Stimulated activated CD4-positive, alpha-beta T cell treated with anti-CD3 and anti-CD28 coated beads, Interleukin-2, amount 100 ng/mL, for 24 hours (primary cell): ENCODE results near the gene RGS14.

Experiments
- DNase-seq, 2 donors: peaks; one replicate each; pipeline ENCODE4 v3.0.0-alpha.2; 2020

RGS14 gene, protein sequence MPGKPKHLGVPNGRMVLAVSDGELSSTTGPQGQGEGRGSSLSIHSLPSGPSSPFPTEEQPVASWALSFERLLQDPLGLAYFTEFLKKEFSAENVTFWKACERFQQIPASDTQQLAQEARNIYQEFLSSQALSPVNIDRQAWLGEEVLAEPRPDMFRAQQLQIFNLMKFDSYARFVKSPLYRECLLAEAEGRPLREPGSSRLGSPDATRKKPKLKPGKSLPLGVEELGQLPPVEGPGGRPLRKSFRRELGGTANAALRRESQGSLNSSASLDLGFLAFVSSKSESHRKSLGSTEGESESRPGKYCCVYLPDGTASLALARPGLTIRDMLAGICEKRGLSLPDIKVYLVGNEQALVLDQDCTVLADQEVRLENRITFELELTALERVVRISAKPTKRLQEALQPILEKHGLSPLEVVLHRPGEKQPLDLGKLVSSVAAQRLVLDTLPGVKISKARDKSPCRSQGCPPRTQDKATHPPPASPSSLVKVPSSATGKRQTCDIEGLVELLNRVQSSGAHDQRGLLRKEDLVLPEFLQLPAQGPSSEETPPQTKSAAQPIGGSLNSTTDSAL

DNA sequence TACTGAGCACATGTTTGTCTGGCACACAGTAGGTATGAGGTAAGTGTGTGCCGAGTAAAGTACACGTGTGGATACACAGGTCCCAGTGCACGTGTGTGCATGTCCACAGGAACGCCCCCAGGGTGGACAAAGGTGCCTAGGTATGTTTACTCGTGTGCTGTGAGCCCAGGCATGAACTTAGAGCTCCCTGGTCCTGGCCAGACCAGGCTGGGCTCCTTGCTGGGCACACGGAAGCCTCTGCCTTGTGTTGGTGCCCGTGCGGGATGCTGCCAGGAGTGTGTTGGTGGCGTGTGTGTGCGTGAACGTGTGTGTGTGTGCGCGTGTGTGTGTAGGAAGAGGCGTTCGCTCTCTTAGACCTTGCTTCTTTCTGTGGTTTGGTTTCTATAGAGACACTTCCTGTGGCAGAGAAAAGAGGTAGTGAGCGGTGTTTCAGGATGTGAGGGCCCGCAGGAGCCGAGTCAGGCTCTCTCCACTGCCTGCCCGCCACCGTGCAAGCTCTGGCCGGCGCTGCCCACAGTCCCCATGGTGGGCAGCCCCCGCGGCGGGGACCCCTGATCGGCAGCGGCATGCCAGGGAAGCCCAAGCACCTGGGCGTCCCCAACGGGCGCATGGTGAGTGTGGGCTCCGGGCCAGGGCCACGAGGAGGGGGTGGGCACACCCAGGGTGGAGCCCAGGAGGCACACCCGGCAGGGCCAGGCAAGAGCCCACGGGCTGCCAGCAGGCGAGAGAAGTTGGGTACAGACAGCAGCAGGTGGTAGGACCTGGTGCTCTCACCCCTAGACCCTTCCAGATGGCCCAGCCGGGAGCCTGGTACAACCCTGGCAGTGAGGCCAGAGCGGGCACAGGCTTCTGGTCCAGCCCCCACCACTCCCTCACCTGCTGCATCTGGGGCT lies at the start of gene RGS14:
Gene RGS14, plus strand, starts transcription at position 466 of the 893 bp plus-strand sequence. Its CDS starts 101 bp downstream, at position 567.
- DNase-seq = peak; percentile 59 to 72

DNA sequence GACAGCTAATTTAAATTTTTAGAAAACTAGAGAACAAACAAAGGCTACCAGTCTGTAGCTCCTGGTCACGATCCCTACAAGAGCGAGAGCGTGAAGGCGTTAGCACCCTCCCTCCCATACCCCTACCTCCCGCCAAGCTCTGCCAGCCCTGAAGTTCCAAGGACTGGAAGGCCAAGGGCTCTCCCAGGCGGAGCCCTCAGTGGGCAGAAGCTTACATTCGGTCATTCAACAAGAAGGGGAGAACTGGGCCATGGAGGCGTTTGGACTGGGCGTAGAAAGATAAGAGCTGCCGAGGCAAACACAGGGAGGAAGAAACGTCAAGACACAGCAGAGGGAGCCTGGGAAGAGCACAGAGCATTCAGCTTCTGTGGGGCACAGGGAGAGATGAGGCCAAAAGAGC lies 49.0 kb upstream of the RGS14 start:
- no peak for DNase-seq

DNA sequence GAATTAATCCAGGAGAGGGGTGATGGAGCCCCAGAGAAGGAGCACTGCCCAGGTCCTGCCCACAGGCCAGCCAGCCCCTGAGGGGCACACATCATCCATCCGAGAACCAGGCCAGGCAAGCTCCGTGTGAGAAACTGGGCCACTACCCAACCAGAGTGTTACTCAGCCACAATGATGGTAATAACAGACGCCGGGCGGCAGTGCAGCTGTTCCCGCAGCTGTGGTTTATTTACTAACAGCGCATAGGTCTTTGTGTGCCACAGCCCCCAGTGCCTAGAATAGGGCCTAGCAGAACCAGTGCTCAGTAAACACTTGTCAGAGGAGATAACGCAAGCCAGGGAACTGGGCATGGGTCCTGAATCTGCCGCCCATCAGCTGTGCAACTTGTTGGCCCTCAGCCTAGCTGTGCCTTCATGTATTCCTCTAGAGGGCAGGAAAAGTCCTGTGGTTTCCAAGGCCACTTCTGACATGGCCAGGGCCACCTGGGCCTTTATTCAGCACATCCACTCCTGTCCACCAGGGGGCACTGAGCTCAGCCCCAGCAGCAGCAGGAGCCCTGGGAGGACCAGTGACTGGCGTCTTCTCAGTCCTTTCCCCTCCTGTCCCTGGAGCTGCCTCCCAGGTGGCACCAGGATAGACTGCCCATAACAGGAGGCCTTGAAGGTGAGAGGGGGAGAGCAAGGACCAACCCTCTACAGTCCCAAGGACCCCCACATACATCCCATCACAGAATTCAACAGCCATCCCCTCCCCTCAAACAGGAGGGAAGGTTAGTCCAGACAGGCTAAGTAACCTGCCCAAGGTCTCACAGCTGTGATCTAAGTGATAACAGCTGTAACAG lies 48.2 kb upstream of the RGS14 start:
- peak; percentile 78 to 79 for DNase-seq

DNA sequence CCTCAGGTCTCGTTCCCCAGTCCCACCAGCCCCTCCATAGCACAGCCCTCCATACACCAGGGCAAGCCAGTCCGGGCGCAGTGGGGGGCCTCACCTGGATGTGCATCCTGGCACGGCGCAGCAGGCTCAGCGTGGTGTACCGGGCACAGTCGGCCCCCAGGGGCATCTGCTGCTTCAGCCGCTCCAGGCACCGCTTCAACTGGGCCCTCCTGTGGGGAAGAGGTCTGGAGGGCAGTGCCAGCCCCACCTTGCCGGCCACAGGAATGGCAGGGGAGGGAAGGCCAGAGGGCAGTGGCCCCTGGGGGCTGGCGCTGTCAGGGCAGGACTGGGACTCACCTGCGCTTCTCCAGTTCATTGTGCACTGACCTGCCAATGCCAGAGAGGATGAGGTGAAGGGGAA lies 47.4 kb upstream of the RGS14 start:
- no peak for DNase-seq

DNA sequence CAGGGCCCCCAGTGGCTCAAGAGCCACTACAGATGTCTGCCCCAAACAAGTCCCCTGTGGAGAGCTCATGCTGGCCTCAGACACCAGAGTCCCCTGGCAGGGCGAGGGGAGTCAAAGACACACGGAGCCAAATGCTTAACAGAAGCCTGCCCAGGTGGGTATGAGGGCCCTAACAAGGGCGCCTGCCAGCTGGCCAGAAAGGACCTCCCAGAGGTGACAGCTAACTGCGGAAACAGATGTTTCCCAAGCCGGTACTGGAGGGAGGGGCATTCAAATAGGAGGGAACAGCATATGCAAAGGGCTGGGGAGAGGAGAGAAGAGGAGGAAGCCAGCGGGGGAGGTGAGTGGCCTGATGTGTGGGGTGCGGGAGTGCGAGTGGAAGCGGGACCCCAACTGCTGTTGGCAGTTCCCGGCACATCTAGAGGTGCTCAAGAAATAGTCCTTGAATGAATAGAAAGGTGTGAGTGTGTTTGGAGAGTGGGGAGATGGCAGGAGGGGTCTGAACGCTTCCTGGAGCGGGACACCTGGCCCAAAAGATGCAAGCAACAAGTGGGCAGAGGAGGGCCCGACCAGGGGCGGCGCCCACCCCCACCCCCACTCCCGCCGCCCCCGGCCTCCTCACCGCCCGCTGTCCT lies 46.9 kb upstream of the RGS14 start:
- no peak for DNase-seq

DNA sequence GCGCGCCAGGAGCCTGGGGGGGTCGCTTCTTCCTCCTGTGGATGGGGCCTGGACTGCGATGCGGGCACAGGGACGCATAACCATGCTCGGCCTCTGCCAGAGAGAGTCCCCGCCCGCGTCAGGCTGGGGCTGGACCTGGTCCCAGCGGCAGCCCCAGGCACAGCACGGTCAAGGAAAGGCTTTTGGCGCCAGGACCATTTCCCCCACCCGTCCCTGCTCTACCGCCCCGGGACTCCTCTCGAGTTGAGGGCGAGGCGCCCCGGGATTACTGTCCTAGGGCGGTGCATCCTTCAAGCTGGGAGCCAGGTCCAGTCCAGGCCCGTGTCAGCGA lies 46.4 kb upstream of the RGS14 start:
- DNase-seq = no peak

DNA sequence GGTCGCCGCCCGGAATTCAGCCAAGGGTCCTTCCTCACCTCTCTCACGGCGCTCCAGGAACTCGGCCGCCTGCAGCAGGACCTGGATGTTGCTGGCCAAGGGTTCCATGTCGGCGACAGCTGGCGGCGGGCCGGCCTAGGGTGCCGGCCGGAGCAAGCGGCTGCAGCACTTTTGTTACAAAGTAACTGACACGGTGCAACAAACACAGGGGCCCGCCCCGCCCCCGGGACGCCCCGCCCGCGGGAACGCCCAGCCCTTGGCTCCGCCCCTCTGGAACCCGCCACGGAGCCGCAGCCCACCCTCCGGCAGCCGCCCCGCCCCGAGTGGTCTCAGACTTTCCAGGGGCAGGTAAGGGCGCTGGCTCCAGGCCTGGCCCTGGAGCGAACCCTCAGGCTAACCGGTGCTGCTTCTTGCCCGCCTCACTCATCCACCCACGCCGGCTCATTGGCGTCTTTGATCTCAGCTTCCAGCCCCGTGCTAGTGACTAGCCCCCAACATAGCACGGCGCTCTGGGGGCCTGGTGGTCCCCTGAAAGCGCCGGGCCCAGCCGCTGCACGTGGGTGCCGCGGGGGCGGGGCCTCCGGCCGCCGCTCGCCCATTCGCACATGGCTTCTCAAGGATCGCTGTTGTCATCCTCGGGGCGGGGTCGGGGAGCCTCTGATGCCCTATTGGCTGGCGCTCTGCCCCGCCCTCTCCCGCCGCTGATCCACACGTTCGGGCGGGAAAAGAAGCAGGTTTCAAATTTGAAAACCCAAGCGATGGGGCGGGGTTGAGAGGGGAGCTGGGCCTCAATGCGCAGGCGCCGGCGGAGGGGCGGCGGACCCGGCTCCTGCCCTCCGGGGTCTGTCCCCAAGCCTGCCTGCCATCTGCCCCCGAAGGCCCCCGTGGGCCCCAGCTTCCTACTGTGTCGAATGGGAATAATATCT lies 45.7 kb upstream of the RGS14 start, which contains the start of gene MXD3:
Gene MXD3, minus strand, starts transcription at position 176 of the 926 bp plus-strand sequence. Its CDS starts 68 bp downstream, at position 108.
- DNase-seq = peak; percentile 96 to 99

DNA sequence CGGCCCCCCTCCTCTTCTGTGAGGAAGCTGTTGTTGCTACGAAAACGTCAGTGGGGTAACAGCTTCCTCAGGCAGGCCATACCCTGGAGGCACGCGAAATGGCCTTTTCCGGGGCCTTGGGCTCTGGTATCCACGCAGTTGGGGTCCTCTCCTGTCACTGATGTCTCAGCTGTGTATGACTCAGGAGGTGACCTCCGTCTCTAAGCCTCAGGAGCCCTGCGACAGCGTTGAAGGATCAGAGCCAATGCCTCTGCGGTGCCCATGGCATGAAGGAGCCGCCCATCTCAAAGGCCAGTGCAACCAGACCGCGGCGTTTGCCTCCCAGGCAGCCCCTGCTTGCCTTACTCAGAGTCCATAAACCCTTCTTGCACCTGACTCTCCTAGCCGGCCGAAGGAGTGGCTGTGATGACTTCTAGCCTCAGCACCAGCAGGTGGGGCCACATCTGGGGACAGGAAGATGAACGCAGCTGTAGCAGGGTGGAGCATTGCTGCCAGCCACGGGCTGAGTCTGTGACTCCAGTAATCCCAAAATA lies 45.0 kb upstream of the RGS14 start:
- DNase-seq = peak in 1 of 2 donors; percentile 65

DNA sequence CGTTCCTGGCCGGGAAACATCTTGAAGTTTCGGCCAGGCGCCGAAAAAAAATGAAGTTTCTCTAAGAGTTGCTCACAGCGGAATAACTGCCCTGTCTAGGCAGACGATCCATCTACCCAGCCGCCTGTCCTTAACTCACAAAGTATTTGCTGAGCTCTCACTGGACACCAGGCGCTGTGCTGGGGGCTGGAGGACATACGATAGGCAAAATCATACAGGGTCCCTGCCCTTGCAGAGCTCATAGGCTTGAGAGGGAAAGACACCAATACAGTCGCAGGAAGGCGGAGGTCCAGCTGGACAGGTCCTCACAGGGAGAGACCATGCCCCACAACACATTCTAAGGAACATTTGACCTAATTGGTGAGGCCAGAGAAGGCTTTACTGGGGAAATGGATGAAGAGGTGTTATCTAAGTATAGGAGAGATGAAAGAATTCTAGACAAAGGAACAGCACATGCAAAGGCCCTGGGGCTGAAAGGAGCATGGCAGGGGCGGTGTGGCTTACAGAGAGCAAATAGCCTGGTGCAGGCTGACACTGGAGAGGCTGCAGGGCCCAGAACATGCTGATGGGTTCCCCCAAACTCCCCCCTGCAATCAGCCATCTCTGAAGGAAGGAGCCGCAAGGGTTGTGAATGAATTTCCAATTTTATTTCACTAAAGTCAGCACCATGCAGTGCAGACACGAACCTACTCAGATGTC lies 44.0 kb upstream of the RGS14 start:
- DNase-seq = no peak

DNA sequence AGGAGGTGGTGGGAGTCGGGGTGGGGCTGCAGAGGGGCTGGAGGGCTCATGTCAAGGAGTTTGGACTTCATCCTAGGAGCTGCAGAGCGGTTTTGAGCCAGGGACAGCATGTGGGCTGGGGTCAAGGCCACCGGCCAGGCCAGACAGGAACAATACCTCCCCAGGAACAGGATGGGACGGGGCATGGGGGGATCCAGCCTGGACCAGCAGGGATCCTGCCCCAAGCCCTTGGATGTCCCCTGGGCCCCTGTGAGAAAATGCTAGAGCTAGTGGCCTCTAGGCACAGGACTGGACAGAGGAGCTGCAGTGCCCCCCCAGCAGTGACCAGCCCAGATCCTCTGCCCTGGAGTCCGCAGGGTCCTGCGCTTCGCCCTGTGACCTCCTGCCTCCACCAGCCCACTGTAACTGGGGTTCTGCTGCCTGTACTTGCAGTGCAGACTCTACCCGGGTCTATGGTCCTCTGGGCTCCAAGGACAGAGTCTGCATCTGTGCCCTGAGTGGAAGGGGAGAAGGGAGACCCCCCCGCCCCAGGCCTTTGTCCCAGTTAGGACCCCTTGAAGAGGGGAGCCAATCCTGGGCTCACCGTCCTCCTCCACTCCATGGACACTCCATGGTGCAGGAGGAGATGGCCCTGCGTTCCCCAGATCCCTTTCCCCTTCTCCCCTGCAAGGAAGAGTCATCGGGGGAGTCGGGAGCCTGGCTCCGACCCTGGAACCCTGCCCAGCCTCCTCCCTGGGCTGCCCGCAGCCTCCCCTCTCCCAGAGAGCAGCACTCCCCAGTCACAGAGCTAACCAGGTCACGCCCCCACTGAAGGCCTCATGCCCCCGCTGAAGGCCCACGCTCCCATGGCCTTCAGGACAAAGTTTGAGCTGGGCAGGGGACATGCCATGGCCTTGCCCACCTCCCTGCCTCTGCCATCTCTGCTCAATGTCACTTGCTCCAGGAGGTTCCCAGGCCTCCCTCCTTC lies 43.1 kb upstream of the RGS14 start:
- DNase-seq = no peak

DNA sequence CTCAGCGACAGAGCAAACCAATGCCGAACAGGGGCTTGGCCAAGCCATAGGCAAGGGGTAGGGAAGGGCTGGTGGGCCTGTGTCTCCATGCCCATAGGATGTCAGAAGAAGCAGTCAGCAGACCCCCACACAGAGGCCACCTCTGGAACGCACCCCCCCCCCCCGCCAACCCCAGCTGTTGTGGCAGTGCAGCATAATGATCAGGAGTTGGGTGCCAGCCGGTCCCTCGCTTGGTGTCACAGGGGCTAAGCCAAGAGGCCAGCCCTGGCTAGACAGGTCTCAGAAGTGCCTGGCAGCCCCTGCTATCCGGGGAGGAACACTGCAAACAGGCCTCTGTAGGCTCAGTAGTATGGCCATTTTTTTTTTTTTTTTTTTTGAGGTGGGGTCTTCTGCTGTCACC lies 42.3 kb upstream of the RGS14 start:
- no peak for DNase-seq

DNA sequence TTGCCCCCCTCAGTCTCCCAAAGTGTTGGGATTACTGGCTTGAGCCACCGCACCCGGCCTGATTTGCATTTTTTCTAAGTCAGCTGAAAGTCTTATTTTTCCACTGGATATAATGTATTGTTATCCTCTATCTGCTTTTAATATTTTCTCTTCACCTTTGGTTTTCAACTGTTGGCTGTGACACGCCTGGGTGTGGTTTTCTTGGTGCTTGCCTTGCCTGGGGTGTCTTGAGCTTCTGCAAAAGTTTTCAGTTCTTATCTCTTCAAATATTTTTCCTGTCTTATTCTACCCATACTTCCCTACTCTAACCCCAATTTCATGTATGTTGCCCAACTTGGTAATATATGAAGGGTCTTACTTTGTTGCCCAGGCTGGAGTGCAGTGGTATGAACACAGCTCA lies 41.7 kb upstream of the RGS14 start:
- no peak for DNase-seq

DNA sequence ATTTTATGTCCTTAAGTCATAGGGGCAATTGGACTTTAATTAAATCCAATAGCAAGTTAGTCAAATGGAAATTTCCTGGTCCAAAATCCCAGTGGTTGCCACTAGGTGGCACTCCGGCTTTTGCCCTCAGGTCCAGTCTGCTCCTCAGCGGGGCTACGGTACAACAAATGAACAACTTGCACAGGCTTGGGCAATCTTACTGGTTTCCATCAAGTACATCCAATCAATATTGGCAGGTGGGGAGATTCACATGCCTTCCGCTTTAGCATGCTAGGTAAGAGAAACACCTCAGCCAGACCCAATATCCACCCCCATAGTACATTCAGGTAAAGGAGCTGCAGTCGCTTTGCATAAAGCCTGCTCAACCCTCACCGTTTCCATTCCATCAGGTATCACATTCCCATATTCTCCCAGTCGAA lies 39.8 kb upstream of the RGS14 start:
- DNase-seq = peak; percentile 79 to 80

DNA sequence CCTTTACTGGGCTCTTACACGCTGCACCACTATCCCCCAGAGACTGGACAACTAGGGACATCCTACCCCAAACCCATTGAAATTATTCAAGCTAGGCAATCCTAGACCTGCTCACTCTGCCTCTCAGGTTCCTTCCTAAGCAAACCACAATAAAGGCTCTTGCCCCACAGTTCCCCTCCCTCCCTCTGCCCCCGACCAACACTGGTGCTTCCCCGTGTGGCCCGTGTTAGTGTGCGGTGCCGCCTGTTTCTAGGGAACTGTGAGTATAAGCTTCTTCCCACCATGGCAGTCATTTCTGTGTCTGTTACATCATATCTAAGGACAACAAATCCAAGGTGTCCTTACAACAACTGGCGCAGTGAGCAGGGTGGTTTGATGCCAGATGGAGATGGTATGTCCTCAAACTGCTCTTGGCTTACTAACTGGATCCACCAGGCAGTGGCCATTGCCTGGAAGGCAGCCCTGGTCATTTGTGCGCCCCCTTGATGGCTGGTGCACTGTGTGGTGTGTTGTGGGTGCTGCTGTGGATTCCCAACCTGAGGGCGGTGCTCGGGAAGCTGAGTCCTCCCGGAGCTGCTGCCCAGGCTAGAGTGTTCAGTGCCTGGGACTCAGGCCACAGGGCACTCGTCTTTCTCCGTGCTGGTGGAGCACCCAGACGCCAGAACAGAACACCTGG lies 37.7 kb upstream of the RGS14 start:
- no peak for DNase-seq

DNA sequence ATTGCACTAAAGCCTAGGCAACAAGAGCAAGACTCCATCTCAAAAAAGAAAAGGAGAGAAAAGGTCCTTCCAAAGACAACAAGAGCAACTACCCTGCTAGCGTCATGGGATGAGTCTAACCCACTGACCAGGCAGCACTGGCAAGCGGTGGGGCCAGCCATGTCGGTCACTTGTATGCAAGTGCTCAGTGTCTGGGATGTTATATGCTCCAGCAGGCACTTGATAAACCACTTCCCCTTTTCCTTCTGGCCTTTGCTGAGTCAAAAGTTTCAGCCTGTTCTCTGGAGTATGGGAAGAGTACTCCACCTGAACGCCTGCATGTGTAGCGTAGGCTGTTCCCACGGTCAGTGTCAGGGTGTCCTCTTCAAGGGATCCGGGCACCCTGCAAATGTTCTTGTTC lies 36.8 kb upstream of the RGS14 start:
- no peak for DNase-seq

DNA sequence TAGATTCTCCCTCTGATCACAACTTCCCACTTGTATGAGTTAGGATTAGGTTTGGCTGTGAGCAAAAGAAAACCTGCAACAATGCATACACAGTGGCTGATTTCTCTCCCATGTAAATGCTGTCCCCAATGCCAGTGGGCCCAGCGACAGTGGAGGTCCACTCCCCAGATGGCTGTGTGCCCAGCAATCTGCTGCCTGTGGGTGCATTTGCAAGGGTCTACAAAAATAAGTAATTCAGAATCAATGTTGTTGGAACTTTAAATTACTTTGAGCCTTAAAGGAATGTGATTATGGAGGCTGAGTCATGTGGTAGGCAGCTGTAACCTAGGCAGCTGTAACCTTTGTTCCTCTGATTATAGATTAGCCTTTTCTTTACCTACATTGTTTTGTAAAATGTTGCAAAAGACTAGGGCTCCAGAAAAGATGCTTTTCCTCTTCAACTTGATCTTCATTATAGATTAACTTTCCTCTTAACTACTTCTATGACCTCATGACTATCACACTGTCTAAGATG lies 31.8 kb upstream of the RGS14 start:
- DNase-seq = no peak

DNA sequence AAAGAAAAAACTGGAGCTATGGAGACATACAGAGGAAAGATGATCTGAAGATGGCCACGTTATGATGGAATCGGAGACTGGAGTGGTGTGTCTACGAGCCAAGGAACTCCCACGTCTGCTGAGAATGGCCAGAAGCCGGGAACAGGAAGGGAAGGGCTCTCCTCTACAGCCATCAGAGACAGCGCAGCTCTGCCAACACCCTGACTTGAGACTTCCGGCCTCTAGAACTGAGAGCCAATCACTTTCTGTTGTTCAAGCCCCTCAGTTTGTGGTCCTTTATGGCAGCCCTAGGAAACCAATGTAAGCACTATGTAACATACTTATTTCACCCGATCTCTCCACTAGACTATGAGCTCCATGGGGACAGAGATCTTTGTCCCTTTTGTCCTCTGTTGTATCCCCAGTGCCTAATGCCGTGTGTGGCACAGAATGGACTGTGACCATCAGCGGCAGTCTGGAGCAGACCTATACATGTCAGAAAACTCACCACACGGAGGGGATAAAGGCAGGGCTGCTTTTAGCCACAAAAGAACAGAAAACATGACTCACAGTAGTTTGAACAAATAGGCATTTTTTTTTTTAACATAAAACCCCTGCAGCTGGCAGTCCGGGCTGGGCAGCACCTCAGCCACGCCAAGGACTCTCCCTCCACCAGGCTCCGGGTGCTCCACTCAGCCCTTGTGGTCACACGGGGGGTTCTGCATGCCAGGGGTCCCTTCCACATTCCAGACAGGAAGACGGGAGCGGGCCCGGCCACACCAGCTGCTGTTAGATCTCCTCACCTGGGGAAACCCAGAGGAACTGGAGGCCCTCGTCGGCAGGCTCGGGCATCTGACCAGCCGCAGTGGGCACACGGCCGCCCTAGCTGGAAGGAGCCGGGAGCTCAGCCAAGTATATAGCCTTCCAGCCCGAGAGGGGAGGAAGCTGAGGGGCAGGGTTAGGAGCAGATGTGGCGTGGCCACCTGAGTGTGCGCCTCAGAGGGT lies 29.9 kb upstream of the RGS14 start:
- no peak for DNase-seq
